OCI-LY1 (cell line): Measurements from ENCODE around the gene GRIPAP1.

Source experiments
- H2AFZ ChIP-seq: fragments of 200-600 bp; sonication (generic), shearing (Covaris generic); 2 replicates; pipeline ENCODE4 v1.6.0; 2014; ENCODE audit warnings: antibody characterized with exemption, mild to moderate bottlenecking, low read length
- H3F3A ChIP-seq: fragments of 200-600 bp; sonication (generic), shearing (Covaris generic); 2 replicates; pipeline ENCODE4 v1.6.0; 2014; ENCODE audit warnings: mild to moderate bottlenecking, antibody characterized with exemption, low read length, moderate library complexity; ENCODE audit not compliant: insufficient read depth
- H3K27ac ChIP-seq: fragments of 200-600 bp; sonication (generic); 2 replicates; pipeline ENCODE4 v1.5.1; 2014; ENCODE audit warnings: low read length, mixed run types, mild to moderate bottlenecking, low read depth; ENCODE audit not compliant: poor library complexity, severe bottlenecking
- H3K27me3 ChIP-seq: fragments of 200-600 bp; sonication (generic); 2 replicates; pipeline ENCODE4 v1.6.0; 2014; ENCODE audit warnings: antibody characterized with exemption, mild to moderate bottlenecking, low read length, moderate library complexity; ENCODE audit not compliant: insufficient read depth
- H3K36me3 ChIP-seq: fragments of 200-600 bp; sonication (generic); 2 replicates; pipeline ENCODE4 v1.6.1; 2014; ENCODE audit warnings: mild to moderate bottlenecking, antibody characterized with exemption, low read length, moderate library complexity, mixed read lengths; ENCODE audit not compliant: insufficient read depth
- H3K4me1 ChIP-seq: fragments of 200-600 bp; sonication (generic); 2 replicates; pipeline ENCODE4 v1.5.1; 2014; ENCODE audit warnings: mild to moderate bottlenecking, low read length, moderate library complexity; ENCODE audit not compliant: insufficient read depth, severe bottlenecking
- H3K4me2 ChIP-seq: fragments of 200-600 bp; sonication (generic), shearing (Covaris generic); 2 replicates; pipeline ENCODE4 v1.6.1; 2014; ENCODE audit warnings: low read length
- H3K4me3 ChIP-seq: fragments of 200-600 bp; sonication (generic); 2 replicates; pipeline ENCODE4 v1.5.1; 2014; ENCODE audit warnings: low read length, low read depth, mild to moderate bottlenecking, mixed read lengths; ENCODE audit not compliant: poor library complexity, severe bottlenecking
- H3K79me2 ChIP-seq: fragments of 200-600 bp; shearing (Covaris generic); 2 replicates; pipeline ENCODE4 v1.6.1; 2016; ENCODE audit warnings: mixed run types, low read length, mixed read lengths; ENCODE audit not compliant: insufficient read depth
- H3K9ac ChIP-seq: fragments of 200-600 bp; sonication (generic), shearing (Covaris generic); 2 replicates; pipeline ENCODE4 v1.6.1; 2014; ENCODE audit warnings: mild to moderate bottlenecking, low read length, mixed read lengths
- H3K9me2 ChIP-seq: fragments of 200-600 bp; sonication (generic), shearing (Covaris generic); 2 replicates; pipeline ENCODE4 v1.6.1; 2014; ENCODE audit warnings: low read depth, mild to moderate bottlenecking, low read length, mixed read lengths
- H3K9me3 ChIP-seq: fragments of 200-600 bp; shearing (Covaris generic); 2 replicates; pipeline ENCODE4 v1.6.1; 2014; ENCODE audit warnings: low read length, mixed read lengths
- H4K20me1 ChIP-seq: fragments of 200-600 bp; sonication (generic), shearing (Covaris generic); 2 replicates; pipeline ENCODE4 v1.6.0; 2016; ENCODE audit warnings: mild to moderate bottlenecking, low read length; ENCODE audit not compliant: insufficient read depth
- CTCF ChIP-seq: fragments of 200-600 bp; sonication (generic), shearing (Covaris generic); IDR thresholded peaks from 2 replicates; pipeline ENCODE4 v1.5.1; 2017; ENCODE audit warnings: mild to moderate bottlenecking, antibody characterized with exemption, low read length, moderate library complexity, mixed read lengths
- EZH2 ChIP-seq: fragments of 200-600 bp; sonication (generic), shearing (Covaris generic); IDR thresholded peaks from 2 replicates; pipeline ENCODE4 v1.8.0; 2017; ENCODE audit warnings: borderline replicate concordance, mixed run types, mild to moderate bottlenecking, antibody characterized with exemption, low read length, moderate library complexity, mixed read lengths

GRIPAP1 gene

GRCh38 chrX:49003696-49004095 is 1.6 kb upstream of the GRIPAP1 start:
- Histone ChIP-seq H3K4me2 (no peak overlapping the region), H3K27me3 (no peaks in the 10 kb centered on the region), H3K9ac (no peak overlapping the region), H3K9me3 (no peaks in the 10 kb centered on the region), H2AFZ (no peak overlapping the region), H3K79me2 (no peaks in the 10 kb centered on the region), H4K20me1 (no peaks in the 10 kb centered on the region), H3K4me3 (no peak overlapping the region), H3K9me2 (no peaks in the 10 kb centered on the region), H3K4me1 (peaks cover 14% of the 10 kb centered on the region), H3K36me3 (peaks cover 9% of the 10 kb centered on the region), H3F3A (no peaks in the 10 kb centered on the region), H3K27ac (no peak overlapping the region)
- no peak for TF ChIP-seq EZH2
- TF ChIP-seq CTCF: no peak

- peaks cover 30% of the 10 kb centered on the region for H3K36me3 ChIP-seq
- H3K9me3 ChIP-seq: no peaks in the 10 kb centered on the region
- H3K9ac ChIP-seq: peak overlapping the region; percentile 81
- peak overlapping the region; percentile 82 for H3K4me3 ChIP-seq
- TF ChIP-seq EZH2: no peak
- TF ChIP-seq CTCF: no peak
- H3F3A ChIP-seq: no peaks in the 10 kb centered on the region
- no peaks in the 10 kb centered on the region for H4K20me1 ChIP-seq
- H3K4me1 ChIP-seq: peaks cover 14% of the 10 kb centered on the region
- no peaks in the 10 kb centered on the region for H3K27me3 ChIP-seq
- peak overlapping the region; percentile 78 for H3K27ac ChIP-seq
- H2AFZ ChIP-seq: no peak overlapping the region
- peak overlapping the region; percentile 82 for H3K4me2 ChIP-seq
- no peaks in the 10 kb centered on the region for H3K9me2 ChIP-seq
- H3K79me2 ChIP-seq: no peaks in the 10 kb centered on the region
These were observed 458 bp downstream of the GRIPAP1 start for GRCh38 chrX:49001521-49002090.

GRCh38 chrX:49000636-49001035 is 1.4 kb downstream of the GRIPAP1 start:
- Histone ChIP-seq H3K9me3 (no peaks in the 10 kb centered on the region), H3K4me1 (peaks cover 14% of the 10 kb centered on the region), H3K4me2 (peak overlapping the region; percentile 82; the same call in 1 of the 2 replicates), H3K36me3 (peaks cover 37% of the 10 kb centered on the region), H3K9ac (no peak overlapping the region), H3F3A (no peaks in the 10 kb centered on the region), H3K79me2 (no peaks in the 10 kb centered on the region), H3K4me3 (peak overlapping the region; percentile 82), H2AFZ (no peak overlapping the region), H3K27me3 (no peaks in the 10 kb centered on the region), H4K20me1 (no peaks in the 10 kb centered on the region), H3K9me2 (no peaks in the 10 kb centered on the region), H3K27ac (no peak overlapping the region)
- no peak for TF ChIP-seq CTCF
- no peak for TF ChIP-seq EZH2
